Measurements from ENCODE around the gene RTP4. TPM values are rescaled to one million over a fixed set of nuclear protein-coding genes. Genes with fewer than 3 reads are reported as not detected.

The RTP4 gene, protein sequence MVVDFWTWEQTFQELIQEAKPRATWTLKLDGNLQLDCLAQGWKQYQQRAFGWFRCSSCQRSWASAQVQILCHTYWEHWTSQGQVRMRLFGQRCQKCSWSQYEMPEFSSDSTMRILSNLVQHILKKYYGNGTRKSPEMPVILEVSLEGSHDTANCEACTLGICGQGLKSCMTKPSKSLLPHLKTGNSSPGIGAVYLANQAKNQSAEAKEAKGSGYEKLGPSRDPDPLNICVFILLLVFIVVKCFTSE
- 1 to 10 TPM; 1.8 to 1.9 TPM for total RNA-seq

DNA sequence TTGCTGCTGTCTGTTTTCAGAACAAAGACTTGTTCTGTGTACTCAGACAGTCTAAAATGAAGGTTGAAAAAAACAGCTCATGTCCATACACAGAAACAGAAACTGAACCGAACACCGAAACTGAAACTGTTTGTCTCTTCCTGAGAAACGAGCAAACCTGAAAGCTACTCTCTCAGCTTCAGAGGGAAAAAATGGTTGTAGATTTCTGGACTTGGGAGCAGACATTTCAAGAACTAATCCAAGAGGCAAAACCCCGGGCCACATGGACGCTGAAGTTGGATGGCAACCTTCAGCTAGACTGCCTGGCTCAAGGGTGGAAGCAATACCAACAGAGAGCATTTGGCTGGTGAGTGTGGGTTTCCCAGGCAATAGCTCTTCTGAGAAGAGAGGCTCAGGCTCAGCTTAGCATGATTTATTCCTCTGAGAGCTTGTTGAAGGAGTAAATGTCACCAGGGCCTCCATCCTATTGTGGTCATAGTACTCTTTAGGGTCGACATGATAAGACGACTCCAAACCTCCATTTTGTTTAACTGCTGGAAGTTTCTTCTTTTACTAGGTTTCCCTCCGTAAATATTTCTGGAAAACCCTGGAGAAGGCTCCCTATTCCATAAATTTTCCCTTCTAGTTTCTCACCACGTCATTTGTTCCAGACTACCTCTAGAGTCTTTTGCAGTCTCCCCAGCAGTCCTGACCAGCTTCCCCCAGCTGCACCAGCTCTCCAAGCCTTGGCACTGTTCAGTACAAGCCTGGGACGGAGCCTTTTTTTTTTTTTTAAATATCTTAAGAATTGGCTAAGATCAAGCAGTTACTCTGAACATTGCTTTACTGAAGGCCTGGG lies at the start of gene RTP4:
RTP4 (plus strand) TSS at position 135 of the 838 bp plus-strand sequence; CDS start at position 192, 57 bp downstream.
- CTCF ChIA-PET, result interaction anchor here (0.8 to 2.0 kb wide), 5 partner anchors 49 to 311 kb away, joined by 3 to 7 read pairs (median 3); partner anchors contain the start of gene RPL39L
- POLR2A ChIA-PET, result interaction anchor here (0.6 to 0.9 kb wide), 3 partner anchors 9 to 492 kb away, joined by 3 to 5 read pairs (median 3); no protein-coding TSS in a partner anchor

DNA sequence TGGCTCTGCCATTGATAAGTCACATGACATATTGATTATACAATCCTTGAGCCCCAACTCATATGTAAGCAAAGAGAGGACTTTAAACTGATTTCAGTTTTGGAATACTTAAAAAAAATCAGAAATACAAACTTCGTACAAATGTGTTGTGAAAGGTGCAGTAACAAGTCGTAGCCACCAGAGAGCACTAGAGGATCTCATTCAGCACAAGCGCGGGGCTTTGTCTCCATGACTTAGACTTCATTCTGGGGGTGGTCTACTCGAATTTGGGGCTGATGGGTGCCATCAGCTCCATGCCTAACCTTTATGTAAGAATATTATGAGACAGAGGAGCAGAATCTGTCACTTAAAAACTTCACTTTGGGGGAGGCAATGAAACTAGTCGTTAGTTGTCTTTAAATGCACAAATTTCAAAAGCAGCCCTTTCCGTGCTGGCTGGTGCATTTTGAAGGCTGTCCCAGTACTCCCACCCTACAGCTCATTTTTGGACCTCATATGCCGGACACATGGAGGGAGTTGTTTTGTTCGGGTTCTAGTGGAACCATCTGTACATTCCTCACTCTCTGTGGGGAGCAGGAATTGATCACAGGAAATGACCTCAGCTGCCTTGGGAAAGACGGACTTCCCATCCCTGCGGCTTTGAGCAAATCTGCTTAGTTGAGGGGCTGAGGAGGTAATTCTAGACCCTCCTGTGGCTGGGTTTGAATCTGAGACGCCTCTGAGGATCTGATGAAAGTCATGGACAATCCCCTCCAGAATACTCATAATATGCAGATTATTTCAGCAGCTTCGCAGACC lies 49.2 kb upstream of the RTP4 start:
- ChIA-PET POLR2A (no interaction called here), CTCF (interaction anchor here (0.6 to 7.5 kb wide), 27 partner anchors 9 to 396 kb away, joined by 3 to 130 read pairs (median 4); partner anchors contain the start of genes RTP4 and SST)

DNA sequence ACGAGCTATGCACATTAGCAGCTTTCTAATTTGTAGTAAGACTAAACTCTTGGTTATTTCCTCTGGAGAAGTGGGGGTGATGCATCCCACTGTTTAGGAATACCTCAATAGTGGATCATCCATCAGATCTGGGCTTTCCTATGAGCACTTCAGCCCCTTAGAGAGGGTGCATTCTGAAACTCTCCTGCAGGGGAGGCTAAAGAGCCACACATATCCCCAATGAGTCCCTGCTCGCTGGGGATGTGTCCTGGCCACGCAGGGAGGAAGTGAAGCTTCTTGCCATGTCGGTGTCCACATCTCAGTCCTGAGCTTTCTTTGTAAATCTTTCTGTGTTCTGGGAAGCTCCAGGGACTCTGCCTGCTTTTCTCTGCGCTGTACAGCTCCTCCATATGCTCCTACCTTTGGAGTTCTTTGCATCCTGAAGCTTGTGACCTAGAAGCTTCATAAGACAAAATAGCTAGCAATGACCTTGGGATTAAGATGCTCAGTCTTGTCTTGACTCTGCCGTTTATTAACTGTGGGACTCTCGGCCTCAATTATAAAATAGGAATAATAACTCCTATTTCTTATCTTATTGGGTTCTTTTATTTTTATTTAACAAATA lies 48.4 kb upstream of the RTP4 start:
- ChIA-PET CTCF (interaction anchor here (0.6 to 7.5 kb wide), 28 partner anchors 8 to 395 kb away, joined by 3 to 130 read pairs (median 4); partner anchors contain the start of genes RTP4 and SST), POLR2A (no interaction called here)

DNA sequence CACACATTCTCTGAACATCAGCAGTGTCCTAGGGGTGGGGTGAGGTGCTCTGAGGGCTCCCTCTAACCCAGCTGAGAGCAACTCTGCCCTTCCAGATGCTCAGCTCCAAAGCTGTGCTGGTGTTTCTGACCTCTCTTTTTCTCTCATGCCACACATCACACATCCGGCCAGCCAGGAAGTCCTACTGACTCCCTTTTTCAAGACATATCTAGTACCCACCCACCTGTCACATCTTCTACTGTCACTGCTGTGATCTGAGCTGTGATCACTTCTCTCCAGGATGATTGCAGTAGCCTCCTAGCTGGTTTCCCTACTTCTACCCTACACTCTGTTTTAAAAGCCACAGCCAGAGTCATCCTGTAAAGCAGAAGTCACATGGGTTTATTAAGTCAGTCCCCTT lies 46.4 kb upstream of the RTP4 start:
- POLR2A ChIA-PET, result no interaction called here
- CTCF ChIA-PET, result interaction anchor here (1.0 to 7.5 kb wide), 2 partner anchors 353 to 357 kb away, joined by 3 to 130 read pairs; no protein-coding TSS in a partner anchor

DNA sequence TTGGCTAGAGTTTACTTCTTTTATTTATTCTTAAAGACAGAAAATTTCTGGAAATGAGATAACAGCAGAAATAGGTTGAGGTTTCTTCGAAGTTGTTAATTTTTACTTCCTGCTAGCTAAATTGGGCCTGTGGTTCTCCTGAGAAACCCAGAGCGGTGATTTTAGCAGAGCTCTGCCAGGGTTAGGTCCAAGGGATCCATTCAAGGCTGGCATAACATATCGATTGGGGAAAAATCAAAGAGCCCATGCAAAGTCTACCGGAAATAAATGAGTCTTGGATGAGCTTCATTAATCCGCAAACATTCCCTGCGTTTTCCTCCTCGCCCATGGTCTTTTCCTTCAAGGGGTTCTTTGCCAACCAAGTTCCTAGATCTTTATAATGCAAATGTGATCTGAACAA lies 45.9 kb upstream of the RTP4 start:
- ChIA-PET CTCF (interaction anchor here (1.0 to 7.5 kb wide), 2 partner anchors 352 to 356 kb away, joined by 3 to 130 read pairs; no protein-coding TSS in a partner anchor), POLR2A (no interaction called here)

DNA sequence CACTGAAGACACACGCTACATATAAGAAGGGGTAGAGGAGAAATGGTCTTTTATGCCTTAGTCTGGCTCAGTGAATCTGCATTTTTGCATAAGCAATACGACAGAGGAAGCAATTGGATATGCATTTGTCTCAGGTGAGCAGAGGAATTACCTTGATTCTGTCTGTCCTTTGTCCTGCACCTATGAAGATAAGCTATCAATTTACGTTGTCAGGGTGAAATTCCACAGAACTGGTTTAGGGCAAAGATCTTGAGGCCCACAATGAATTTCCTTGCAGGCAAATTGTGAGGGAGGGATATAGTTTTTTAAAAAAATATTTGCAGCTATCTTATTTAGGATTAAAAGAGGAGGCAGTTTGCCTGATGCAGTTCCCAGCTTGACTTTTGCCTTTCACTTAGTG lies 45.1 kb upstream of the RTP4 start:
- POLR2A ChIA-PET, result no interaction called here
- CTCF ChIA-PET, result interaction anchor here (7.5 kb wide), 1 partner anchor 356 kb away, joined by 130 read pairs; no protein-coding TSS in a partner anchor

DNA sequence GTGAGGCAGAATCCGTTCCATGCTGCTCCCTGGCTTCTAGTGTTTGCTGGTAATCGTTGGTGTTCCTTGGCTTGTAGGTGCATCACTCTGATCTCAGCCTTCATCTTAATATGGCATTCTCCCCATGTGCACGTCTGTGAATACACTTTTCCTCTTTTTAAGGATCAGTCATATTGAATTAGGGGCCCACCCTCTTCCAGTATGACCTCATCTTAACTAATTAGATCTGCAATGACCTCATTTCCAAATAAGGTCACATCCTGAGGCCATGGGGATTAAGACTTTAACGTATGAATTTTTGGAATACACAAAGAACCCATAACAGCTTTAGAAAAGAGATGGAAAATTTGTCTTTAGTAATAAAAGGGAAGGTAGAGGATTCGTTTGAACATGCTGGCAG lies 42.6 kb upstream of the RTP4 start:
- ChIA-PET POLR2A (no interaction called here), CTCF (interaction anchor here (0.9 to 1.5 kb wide), 2 partner anchors 42 to 354 kb away, joined by 3 to 4 read pairs; no protein-coding TSS in a partner anchor)

DNA sequence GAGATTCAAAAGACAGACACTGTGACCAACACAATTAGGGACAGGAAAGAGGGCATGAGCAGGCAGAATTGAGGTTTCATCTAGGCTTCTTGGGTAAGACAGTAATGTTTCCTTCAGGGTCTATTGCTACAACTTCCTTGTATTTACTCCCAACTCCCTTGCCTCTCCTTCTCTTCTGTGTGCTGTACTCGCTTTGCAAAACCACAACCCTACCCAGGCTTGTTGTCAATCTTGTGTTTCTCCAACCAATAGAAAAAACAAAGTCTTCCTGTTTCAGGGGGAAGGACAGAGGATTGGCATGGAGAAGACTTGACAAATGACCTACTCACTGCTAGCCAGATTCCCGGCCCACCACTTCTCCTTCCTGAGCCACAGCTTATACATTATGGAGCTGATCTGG lies 40.3 kb upstream of the RTP4 start:
- CTCF ChIA-PET, result interaction anchor here (0.8 to 1.8 kb wide), 2 partner anchors 9 to 371 kb away, joined by 3 to 10 read pairs; no protein-coding TSS in a partner anchor
- POLR2A ChIA-PET, result no interaction called here

DNA sequence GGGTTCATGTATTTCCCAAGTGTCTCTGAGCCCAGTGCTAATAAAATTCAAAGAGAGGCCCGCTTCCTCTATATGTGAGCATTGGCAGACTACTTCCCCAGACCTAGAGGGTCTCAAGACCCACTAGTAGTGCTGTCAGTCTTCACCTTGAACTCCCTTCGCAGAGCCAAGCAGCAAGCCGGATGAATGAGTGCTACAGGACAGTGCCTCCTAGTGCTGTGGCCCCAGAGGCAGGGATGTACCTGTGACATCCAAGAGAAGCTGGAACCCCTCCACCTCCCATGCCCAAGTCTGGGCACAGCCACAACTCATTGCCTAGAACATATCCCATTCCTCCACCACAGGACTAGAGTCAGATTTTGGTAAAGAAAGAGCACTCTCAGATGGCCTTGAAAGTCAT lies 39.5 kb upstream of the RTP4 start:
- ChIA-PET CTCF (interaction anchor here (1.8 kb wide), 1 partner anchor 10 kb away, joined by 10 read pairs; no protein-coding TSS in a partner anchor), POLR2A (no interaction called here)

DNA sequence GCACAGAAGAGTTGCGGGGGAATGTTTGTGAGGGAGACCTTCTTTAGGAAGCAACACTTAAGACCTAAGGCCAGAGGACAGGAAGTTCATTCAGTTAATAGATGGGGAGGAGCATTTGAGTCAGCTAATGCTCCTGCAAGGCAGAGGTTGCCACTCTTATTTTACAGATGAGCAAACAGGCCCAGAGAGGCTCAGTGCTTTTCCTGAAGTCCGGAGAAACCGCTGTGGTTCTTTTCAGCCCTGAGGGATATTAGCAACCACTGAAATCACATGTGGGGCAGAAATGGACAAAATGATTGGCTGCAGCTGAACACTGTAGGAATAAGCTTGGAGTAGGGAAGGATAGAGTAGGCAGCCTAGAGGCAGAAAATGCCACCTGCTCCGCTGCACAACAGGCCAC lies 33.3 kb upstream of the RTP4 start:
- ChIA-PET POLR2A (no interaction called here), CTCF (no interaction called here)

DNA sequence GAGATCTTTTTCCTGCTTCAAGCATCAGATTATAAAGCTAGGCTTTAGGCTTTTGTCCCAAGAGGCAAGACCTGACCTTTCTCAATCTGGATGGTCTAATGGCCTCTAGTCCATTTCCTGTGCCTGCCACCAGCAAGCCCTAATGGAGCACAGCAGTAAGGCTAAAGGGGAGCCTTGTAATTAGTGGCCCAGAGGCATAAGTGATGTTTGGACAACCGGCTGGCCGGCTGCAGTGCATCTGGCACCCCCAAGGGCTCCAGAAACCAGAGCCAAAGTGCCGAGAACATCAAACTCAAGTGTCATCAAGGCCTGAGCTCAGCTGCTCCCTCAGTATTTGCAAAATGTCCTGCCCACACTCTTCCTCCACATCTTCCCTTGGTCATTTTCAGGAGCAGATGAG lies 31.9 kb upstream of the RTP4 start:
- POLR2A ChIA-PET, result no interaction called here

DNA sequence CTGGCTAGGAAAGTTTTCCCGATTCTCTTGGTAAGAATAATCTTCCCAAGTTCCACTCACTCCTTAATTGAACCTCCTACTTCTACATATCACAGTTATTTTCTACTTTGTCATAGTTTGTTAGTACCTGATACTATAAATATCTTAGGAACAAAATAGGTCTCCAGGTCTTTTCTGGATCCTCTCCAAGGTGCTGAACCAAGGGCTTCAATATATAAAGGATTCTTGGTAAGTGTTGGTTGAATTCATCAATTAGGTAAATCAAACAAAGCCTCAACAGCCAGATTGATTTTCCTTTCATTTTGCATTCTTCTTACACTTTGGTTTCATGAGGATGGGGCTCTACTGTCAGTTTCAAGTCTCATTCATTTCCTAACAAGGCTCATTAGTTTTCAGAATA lies 27.6 kb upstream of the RTP4 start:
- POLR2A ChIA-PET, result no interaction called here
- CTCF ChIA-PET, result no interaction called here

More for the DNA sequence above, 31.9 kb upstream of the RTP4 start:
- CTCF ChIA-PET, result interaction anchor here (1.0 kb wide), 1 partner anchor 17 kb away, joined by 3 read pairs; no protein-coding TSS in a partner anchor

DNA sequence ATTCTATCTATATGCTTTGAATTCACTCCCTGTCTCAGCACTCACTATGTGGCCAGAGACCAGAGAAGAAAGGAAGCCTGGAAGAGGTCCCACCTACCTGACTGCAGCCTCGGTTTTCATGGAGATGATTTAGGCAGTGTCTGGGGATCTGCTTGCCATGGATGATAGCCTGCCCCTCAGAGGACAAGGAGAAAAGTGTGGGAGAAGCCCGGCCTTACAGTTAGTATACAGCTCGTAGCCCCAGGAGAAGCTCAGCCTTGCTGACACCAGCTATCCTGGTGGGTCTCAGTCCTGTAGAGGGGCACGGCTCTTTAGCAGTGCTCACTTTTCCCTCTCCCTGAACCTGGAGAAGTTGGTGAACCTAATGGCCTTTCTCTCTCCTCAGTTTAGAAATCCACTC lies 25.9 kb upstream of the RTP4 start:
- CTCF ChIA-PET, result interaction anchor here (1.4 kb wide), 1 partner anchor 23 kb away, joined by 5 read pairs; no protein-coding TSS in a partner anchor
- POLR2A ChIA-PET, result no interaction called here

DNA sequence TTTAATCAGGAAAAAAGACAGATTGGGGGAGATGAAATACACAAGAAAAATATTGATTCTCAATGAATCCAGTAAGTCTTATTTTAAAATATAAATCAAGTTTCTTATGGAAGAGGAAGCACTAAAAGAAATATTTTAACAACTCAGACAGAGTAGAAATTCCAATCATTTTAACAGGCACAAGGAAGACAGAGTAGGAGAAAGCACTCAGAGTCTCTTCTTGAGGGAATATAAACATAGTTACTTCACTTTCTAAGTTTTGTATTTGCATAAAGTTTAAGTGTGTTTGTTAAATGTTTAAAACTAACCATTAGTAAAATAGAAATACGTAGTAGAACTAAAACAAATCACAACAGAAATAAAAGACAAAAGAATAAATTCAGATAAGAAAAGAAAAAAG lies 24.5 kb upstream of the RTP4 start:
- CTCF ChIA-PET, result no interaction called here
- POLR2A ChIA-PET, result no interaction called here

DNA sequence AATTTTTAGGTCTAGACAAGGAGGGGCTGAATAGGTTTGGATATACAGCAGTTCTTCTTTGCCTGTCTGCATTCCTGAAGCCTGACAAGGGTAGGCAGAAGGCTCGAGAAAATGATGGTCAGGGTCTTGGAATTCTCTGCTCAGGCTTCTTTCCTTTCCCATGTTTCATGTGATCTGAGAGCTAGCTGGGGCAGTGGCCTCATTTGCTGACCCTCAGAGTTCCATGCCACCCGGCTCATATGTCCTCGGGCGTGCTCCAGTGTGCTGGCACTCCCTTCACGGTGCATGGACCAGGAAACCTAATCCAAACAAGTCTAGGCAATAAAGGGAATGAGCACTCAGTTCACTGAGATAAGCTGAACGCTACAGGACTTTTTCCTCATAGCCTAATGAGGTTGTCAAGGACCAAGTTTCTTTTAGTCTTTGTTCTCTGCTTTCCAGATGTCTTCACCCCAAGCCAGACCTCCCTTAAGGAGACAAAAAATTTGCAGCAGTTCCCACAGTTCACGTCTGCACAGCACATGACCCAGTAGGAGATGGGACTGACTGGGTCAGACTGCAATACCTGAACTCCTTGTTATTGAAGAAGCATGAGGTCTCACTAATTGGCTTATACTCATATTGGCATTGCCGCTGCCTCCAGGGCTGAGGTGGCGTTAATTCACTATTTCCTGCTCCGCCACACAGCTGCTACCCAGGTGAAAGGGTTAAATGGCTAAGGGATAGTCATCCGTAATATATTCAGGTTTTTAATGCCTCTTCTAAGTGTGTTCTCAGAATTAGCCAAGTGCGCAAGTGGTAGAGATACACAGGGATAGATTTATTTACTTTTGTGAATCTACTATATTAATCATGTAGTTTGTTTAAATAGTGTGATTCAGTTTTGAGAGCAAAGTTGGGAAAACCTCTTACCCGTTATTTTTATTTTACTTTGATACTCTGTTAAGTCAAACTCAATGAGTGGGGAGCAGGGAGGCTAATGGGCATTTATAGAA lies 15.3 kb upstream of the RTP4 start:
- POLR2A ChIA-PET, result no interaction called here
- CTCF ChIA-PET, result no interaction called here

DNA sequence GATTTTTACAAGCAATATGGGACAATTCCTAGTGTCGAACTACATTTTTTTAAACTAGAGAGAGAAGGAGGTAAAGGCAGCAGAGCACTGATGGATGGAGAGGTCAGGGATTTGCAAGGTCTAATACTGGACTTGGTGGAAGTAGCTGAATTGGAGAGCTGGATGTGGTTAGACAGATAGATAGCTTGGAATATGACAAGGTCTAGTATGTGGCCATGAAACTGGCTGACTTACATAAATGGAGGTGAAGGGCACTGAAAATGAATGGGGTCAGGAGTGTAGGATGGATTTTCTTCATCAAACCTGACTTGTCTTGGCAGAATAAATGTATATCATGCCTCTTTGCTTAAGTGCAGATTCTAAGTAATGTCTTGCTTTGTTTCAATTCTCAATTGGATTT lies 10.1 kb upstream of the RTP4 start:
- POLR2A ChIA-PET, result no interaction called here
- CTCF ChIA-PET, result no interaction called here

DNA sequence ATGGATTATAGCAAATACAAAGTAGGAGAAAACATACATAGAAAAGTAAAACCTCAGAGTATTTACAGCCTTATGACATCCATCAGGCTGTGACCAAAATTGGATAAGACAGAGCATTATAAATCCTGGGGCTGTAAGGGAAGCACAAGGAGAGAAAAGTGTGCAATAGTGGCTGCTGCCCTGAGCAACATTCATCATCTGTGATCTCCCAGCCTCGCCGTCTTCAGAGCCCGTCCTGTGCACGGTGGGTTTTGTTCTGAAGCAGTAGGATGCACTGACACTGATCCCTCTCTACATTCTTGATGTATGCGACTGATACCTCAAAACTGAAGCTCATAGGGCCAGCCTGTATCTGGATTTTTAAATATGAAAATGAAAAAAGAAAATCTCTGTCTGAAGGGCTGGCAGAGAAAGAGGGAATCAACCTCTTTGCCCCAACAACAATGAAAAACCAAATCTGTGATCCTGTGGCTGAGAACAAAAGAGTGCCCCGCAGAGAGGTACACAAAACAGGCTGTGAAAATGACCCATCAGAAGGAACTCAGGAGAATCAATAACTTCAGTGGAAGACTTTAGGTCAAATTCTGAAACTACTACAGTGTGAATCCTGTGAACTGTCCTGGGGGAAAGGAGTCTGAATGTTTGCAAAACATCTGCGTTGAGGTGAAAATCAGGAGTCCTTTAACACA lies 8.2 kb upstream of the RTP4 start:
- ChIA-PET CTCF (no interaction called here), POLR2A (no interaction called here)
